GM19099 (cell line): Measurements from ENCODE around the gene GNL2.

Experiments
- POLR2A ChIP-seq: IDR thresholded peaks from 3 replicates; pipeline ENCODE4 v1.6.1; 2011; ENCODE audit warnings: low read depth; ENCODE audit not compliant: insufficient read length; ENCODE audit errors: extremely low read depth

GNL2 gene

DNA sequence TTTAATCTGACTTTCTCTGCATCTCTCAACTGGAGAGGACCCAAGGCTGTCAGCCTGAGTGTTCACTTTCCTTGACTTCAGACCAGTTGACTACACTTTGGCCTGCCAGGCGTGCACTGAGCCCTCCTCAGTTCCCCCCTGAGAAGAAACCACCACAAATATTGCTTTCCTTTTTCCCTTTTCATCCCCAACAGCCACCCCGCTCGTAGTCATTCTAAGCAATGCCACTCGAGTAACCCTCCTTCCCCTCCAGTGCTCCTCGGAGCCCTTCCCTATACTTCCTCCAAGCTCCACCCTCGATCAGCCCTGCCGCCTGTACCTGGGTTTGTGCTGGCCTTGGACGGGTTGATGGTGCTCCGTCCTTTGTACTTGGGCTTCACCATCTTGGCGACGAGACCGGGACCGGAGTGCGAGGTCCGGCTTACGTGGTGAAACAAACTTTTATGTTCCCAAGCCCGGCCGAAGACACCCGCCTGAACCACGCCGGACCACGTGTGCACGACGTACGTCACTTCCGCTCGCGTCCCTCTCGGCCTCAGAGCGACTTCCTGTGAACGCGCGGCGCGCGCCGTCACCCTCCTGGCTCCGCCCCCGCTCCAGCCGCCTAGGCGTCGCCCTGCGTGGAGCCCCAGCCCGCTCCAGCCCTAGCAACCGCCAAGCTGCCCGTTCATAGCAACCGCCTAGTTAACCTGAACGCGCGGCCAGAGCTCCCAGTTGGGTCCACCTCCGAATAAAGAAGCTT lies at the start of gene GNL2:
TSS of gene GNL2 (minus strand) at position 498 of the 742 bp plus-strand sequence. CDS start at position 383, 115 bp downstream.
- peak; percentile 92 for TF ChIP-seq POLR2A

DNA sequence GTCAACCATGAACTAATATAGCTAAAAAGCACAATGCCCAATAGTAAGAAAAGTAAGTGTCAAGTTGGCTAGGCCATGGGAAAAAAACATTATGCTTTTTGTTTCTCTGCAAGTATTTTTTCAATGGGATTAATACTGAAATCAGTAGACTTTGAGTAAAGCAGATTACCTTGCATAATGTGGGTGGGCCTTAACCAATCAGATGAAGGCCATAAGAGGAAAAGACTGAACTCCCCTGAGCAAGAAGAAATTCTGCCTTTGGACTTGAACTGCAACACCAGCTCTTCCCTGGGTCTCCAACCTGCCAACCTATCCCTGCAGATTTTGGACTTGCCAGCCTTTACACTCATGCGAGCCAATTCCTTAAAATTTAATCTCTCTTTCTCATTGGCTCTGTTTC lies 45.3 kb upstream of the GNL2 start:
- TF ChIP-seq POLR2A = no peak

DNA sequence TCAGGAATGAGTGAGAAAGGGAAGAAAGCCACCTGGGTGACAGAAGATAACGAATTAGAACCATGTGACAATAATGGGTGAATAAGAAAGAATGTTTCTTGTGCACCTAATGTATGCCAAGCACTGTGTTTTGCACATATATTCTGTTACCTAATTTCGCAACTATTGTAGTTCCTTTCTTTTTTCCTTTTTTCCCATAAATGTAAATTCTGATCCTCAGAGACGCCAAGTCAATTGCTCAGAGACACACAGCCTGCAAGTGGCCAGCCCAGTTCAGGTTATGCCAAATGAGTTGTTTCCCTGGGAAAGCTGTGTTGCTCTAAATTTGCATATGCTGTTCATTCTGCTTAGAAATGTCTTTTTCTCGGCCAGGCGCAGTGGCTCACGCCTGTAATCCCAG lies 40.7 kb upstream of the GNL2 start:
- no peak for TF ChIP-seq POLR2A

DNA sequence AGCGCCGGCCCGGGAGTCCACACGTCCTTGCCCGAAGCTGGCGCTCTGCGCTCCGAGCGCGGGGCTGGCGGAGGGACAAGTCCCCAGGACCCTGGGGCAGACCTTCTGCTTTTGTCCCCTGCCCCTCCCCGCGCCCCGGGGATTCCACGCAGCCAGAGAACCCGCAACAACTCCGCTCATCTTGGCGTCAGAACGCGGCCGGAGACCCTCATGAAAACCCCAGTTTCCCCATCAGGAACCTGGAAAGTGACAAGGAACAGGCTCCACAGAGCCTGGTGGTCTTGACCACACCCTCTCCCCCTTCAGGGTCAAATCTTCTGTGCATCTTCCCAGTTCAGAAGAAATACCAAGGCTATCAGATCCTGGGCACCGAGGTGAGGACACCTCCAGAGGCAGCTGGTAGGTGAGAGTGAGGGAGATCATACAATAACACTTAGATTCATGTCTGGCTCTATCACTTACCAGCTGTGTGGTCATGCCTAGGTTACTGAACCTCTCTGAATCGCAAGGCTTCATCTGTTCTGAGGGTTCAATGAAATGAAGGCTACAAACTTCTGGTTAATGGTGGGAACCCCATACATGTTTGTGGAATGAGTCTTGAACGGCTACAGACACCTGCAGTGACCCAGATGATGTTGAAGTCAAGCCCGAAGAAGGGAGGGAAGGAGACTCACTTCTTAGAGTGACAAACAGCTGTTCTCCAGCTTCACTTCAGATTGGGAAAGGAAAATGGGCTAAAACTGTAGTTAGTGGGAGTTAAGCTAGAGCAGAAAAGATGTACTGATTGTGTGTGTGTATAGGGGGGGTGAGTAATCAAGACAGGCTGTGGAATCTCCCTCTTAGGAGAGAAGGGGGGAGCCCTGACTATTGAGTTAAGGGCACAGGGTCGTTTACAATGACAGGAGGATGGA lies 39.5 kb upstream of the GNL2 start:
- TF ChIP-seq POLR2A = no peak

DNA sequence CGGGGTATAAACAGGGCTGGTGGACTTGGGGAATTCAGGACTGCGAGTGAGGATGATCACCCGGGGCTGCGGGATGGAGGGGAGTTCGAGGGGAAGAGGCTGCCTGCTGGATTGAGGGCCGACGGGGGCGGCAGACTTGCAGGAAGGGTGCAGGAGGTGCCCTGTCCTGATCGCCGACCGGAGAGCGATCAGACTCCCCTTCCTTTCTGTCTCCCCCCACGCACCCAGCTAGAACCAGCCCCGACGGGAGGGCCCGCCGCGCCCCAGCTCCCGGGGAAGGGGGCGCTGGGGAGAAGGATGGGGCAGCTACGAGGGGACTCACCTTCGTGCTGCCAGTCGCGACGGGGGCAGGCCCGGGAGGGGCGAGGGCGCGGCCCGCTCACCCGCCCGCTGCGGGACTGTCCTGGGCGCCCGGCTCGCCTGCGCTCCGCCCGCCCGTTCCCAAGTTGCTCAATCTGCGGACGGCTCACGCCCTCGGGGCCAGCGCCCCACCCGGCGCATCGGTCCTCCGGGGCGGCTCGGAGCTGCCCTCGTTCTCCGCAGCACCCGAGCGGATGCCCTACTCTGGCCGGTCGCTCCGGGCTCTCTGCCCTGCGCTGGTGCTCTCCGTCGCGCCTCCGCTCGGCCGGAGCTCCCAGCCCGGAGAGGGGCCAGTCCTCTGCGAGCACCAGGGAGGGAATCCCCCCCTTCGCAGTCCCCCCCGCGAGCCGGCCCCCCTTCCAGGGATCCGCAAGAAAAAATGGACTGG lies 38.7 kb upstream of the GNL2 start, which contains the start of gene RSPO1:
TSS of gene RSPO1 (minus strand) at position 649 of the 748 bp plus-strand sequence. CDS start 5,231 bp downstream, outside the sequence.
- TF ChIP-seq POLR2A = no peak

DNA sequence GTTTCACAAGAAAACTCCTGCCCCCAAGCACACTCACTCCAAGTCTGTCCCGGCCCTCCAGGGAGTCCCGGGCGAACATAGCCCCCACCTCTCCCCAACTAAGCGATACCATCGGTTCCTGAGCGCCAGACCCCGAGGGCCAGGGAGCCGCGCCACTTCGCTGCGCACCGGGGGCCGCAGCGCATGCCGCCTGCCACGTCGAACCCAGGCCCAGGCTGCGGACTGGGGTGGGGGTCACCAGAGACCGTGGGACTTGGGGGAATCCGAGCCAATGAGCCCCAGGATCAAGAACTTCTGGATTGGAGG lies 38.2 kb upstream of the GNL2 start:
- no peak for TF ChIP-seq POLR2A

DNA sequence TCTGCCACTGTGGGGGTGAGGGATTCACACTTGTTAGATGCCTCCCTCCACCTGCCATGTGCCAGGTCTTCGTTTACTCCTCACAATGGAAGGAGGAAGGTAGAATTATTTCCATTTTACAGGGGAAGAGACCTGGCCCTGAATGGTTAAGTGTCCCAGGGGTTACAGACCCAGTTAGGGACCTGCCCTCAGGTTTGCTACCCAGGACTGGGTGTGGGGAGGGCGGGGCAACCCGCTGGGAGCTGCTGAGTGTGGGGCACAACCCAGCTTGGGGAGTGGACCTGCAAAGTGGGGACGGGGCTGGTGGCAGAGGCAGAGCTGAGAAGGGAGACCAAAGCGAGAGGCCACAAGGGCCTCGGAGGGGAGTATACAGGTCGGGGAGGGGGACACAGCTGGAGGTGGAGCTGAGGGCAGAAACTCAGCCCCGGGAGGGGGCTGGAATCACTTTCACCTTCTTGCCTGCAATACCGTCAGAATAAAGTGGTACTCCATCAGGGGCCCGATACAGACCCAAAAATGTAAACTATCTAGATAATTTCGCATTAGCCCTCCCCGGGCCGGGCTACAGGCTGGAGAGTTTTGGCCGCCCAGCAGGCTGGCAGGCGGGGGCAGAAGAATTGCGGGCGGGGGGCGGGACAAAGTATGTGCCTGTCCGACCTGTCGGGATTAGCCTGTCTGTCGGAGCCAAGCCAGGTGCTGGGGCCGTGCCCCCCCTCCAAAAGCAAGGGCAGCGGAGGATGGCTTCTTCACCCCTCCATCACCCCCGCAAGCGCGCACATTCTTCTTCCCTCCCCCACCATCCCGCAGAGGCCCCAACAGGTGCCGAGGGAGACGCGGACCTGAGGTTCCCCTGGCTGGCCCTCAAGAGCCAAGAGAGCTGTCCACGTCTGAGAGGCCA lies 37.6 kb upstream of the GNL2 start:
- TF ChIP-seq POLR2A = no peak

DNA sequence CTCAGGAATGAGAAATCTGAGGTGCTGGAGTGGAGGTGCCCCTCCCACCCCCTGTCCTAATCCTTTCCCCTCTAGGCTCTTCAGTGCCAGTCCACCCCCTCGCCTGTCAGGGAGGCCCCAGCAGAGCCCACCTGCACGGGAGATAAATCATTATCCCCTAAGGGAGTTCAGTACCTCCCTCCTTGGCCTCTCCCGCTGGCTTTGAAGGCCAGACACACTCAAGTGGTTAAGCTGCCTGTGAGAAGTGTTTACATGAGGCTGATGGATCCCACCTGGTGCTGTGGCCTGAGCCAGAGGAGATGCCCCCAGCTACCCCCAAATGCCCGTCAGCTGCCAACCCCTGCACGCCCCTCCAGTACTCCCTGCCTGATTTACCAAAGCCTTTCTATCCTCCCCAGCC lies 35.3 kb upstream of the GNL2 start:
- no peak for TF ChIP-seq POLR2A

DNA sequence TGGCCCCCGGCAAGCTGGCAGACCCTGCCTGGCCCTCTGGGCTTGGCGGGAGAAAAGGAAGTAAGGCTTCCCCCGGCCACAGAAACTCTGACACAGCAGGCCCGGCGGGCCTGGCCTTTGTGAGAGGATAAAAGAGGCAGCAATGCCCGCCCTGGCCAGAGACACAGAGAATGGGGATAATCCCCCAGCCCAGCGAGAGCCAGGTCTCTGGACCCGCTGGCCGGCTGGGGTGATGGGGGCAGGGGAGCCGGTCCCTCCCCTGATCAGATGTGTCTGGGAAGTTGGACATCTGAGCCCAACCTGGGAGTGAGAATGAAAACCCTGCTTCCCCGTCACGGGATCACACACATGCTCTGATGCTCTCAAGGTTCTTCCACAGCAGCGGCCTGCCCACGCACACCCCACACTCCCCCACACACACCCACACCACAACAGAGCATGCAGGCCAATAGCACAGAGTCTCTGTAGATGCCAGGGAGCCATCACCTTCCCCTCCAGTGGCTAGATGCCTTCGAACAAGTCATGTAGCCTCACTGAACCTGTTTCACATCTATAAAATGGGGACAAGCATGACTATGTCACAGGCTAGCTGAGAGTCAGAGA lies 34.8 kb upstream of the GNL2 start:
- no peak for TF ChIP-seq POLR2A

DNA sequence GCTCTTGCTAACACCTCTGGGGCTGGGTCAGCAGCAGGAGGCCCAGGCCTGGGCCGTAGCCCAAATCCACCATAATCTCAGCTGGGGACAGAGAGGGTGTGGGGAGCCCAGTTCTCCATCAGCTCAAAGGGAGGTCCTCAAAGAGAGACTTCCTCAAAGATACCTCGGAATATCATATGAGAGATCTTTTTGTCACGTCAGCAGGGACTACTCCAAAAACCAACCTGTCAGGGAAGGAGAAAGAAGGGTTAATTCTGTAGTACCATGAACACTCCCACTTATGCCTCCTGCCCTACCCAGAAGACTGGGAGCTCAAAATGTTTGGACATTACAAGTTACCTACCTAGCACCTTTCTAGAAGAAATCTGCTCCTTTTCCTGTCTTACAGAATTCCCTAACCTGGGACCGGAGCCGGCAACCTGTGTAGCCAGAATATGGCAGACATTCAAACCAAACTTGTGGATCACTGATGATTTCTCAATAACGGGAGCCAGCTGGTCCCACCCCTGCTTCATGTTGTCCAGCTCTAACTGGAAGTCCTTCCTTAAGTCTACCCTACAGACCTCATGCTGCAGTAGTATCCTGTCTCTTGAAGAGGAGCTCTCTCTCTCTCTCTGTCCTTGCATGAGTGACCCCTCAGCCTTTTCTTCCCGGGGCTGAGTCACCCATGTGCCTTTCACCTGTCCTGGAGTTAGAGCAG lies 34.1 kb upstream of the GNL2 start:
- no peak for TF ChIP-seq POLR2A

DNA sequence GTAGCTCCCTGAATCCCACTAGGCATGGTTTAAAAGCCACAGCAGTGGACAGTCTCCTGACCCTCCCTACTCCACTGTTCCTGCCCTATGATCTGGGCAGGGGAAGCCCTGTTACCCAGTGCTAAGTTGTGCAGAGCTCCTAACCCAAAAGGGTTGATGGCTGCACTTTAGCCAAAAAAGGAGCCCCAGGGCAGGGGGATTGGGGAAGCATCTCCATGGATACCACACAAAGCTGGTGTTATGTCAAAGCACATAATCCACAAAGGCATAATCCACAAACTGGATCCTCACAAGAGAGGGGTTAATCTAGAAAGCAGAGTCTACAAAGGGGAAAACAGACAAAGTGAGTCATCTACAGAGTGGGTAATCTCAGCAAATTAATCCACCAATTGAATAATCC lies 33.3 kb upstream of the GNL2 start:
- TF ChIP-seq POLR2A = no peak

DNA sequence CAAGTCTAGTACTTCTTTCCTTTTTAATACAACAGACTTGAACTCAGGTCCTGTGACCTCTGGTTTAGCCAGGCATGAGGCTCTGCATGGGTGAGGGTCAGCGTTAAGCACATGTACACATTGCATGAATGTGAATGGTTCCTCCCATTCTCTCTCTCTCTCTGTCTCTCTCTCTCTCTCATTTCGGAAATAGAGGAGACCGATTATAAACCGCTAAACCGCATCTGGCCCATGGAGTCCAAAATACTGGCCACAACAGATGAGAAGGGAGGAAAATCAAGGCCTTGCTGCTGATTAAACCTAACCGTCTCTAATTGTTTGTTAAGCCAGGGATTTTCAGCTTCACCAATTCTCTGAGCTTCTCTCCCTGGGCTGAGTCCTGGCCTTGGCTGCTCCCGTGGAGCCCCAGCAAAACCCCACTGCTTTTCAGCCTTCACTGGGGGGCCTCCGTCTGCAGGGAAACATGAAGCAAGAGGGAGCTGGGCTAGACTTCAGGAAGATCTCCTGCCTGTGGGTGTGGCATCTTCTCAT lies 32.4 kb upstream of the GNL2 start:
- no peak for TF ChIP-seq POLR2A

DNA sequence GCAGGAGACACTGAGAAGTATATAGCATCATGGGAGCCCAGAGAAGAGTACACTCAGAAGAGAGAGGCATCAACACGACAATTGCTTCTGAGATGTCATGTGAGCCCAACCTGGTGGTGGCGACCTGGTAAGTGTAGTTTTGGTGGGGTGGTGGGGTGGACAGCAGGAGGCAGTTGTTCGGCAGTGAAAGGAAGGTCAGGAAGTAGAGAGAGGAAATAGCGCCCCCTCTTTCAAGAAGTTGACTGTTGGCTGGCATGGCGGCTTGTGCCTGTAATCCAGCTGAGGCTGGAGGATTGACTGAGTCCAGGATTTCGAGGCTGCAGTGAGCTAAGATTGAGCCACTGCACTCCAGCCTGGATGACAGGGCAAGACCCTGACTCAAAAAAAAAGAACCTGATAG lies 26.4 kb upstream of the GNL2 start:
- TF ChIP-seq POLR2A = no peak

DNA sequence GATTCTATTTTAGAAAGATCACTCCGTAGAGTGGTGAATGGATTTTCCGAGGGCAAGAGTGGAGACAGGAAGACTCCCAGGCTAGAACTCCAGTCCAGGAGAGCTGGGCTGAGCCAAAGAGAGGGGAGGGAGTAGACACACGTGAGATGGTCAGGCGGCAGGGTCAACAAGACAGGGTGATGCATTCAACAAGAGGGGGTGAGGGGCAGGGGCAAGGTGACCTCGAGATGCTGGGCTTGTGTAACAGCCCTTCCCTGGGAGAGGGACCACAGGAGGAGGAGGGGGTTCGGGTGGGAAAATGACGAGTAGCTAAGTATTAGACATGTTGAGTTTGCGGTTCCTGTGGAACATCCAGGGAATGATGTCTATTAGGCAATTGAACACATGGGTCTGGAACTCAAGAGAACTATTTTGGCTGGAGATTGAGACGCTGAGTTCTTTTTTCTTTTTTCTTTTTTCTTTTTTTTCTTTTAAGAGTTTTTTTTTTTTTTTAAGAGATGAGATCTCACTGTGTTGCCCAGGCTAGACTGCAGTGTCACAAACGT lies 25.7 kb upstream of the GNL2 start:
- TF ChIP-seq POLR2A = no peak

DNA sequence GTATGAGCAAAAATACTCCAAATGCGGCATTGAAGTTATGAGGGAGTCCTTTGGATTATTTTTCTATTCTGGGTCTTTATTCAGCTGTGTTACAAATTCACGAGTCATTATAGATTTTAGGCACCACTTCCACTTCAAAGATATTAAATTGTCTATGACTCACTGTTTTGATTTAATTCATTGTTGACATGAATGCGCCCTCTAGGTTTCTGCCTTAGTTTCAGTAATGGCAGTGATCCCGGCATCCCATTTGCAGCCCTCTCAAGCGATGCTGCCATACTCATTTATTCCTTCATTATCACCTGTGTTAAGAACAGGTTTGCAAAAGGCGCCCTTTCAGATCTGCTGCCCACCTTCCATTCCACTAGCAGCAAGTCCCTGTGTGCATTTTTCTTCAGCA lies 25.0 kb upstream of the GNL2 start:
- TF ChIP-seq POLR2A = no peak
